HG03159 (cell line): ENCODE data around the gene NTPCR.
"Not testable (repeated sequence)": the region's sequence is repeated elsewhere in the genome, so short reads cannot be mapped to it uniquely, and the experiment has no call there.

Source experiments
- ATAC-seq: cut with Tn5 transposase; IDR thresholded peaks from one replicate; pipeline ENCODE4 v1.9.1; 2021; ENCODE audit warnings: mild to moderate bottlenecking, moderate library complexity; ENCODE audit not compliant: unreplicated experiment

The NTPCR gene

GRCh38 chr1:232925421-232926220 lies 24.8 kb upstream of the NTPCR start:
- no peak for ATAC-seq

GRCh38 chr1:232927166-232927565 lies 23.2 kb upstream of the NTPCR start:
- not testable (repeated sequence) for ATAC-seq

GRCh38 chr1:232927830-232928505 lies 22.4 kb upstream of the NTPCR start:
- ATAC-seq = no peak

GRCh38 chr1:232932486-232933425 lies 17.7 kb upstream of the NTPCR start:
- no peak for ATAC-seq

- no peak for ATAC-seq
Measured at GRCh38 chr1:232936941-232937340, 13.5 kb upstream of the NTPCR start.

- no peak for ATAC-seq
Measured at GRCh38 chr1:232937741-232938375, 12.6 kb upstream of the NTPCR start.

- no peak for ATAC-seq
Measured at GRCh38 chr1:232938926-232939325, 11.5 kb upstream of the NTPCR start.

GRCh38 chr1:232939748-232940147 lies 10.7 kb upstream of the NTPCR start:
- no peak for ATAC-seq

- ATAC-seq = peak; percentile 45
Measured at GRCh38 chr1:232940262-232940661, 10.1 kb upstream of the NTPCR start.

GRCh38 chr1:232942413-232943294 lies 7.8 kb upstream of the NTPCR start:
- ATAC-seq = no peak

GRCh38 chr1:232943679-232944252 lies 6.6 kb upstream of the NTPCR start:
- ATAC-seq = peak; percentile 73

- no peak for ATAC-seq
Measured at GRCh38 chr1:232944347-232944746, 6.1 kb upstream of the NTPCR start.

- ATAC-seq = no peak
Measured at GRCh38 chr1:232949636-232950196, 695 bp upstream of the NTPCR start.

- peak; percentile 25 for ATAC-seq
Measured at GRCh38 chr1:232951180-232951579, 769 bp downstream of the NTPCR start.

- ATAC-seq = no peak
Measured at GRCh38 chr1:232951605-232952004, 1.2 kb downstream of the NTPCR start.

GRCh38 chr1:232952514-232953499 lies 2.4 kb downstream of the NTPCR start:
- peak; percentile 55 for ATAC-seq

- no peak for ATAC-seq
Measured at GRCh38 chr1:232954594-232955365, 4.4 kb downstream of the NTPCR start.
